ENCODE measurements around the gene GLIS1.

GLIS1 gene

GRCh38 chr1:53567450-53567849, 171.5 kb downstream of the GLIS1 start:
- Histone ChIP-seq H3K4me1 (ENCODE audit: control insufficient read depth, insufficient read depth, low read length) (peaks cover 2% of the 10 kb centered on the region), H3K4me3 (ENCODE audit: insufficient read depth, low read depth, low read length) (no peak overlapping the region), H3K27ac (ENCODE audit: insufficient read depth, low read depth, low read length, poor library complexity, severe bottlenecking) (no peak overlapping the region), H3K36me3 (ENCODE audit: control insufficient read depth, insufficient read depth, low read length) (no peaks in the 10 kb centered on the region), H3K9me3 (ENCODE audit: control insufficient read depth, low read length) (no peaks in the 10 kb centered on the region), H3K27me3 (ENCODE audit: control insufficient read depth, insufficient read depth, low read length, poor library complexity, severe bottlenecking) (no peaks in the 10 kb centered on the region)
- 83 to 87% methylated on average over 3 of the region's 3 CpGs for WGBS, 2 experiments

DNA sequence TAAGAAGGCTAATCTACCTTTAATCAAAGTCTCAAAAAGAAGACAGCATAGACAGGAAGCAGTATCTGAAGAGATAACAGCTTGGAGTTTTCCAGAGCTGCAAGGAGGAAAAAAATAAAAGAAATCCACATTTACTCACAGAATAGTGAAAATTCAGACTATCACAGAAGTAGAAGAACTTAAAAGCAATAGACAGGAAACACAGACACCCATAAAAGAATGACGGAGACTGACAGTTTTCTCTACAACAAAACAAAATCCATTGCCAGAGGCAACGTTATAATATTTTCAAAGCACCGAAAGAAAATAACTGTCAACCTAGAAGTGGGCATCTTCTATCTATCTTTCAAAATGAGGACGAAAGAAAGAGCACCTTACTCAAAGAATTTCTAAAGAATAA, 175.4 kb downstream of the GLIS1 start:
- Histone ChIP-seq H3K9me3 (ENCODE audit: control insufficient read depth, low read length) (no peaks in the 10 kb centered on the region), H3K4me1 (ENCODE audit: control insufficient read depth, insufficient read depth, low read length) (peaks cover 9% of the 10 kb centered on the region)
- WGBS, 2 experiments = 85 to 87% methylated on average over 4 of the region's 4 CpGs

DNA sequence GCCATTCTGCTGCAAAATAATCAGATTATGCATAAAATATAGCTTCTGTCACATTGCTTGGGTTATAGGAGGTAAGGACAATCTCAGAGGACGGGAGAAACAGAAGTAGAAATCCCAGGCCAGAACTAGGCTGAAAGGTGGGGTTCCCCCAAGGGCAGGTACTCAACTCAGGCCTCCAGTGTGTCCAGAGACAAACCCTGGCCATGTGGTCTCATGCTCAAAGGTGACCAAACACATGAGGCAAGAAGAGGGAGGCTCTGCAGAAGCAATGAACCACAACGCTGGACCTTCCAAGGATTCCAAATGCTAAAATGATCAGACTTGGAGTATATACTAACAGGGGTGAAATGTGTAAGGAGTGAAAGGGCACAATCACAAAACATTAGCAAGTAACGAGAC, 176.0 kb downstream of the GLIS1 start:
- Histone ChIP-seq H3K9me3 (ENCODE audit: control insufficient read depth, low read length) (no peaks in the 10 kb centered on the region), H3K4me1 (ENCODE audit: control insufficient read depth, insufficient read depth, low read length) (peaks cover 9% of the 10 kb centered on the region), H3K36me3 (ENCODE audit: control insufficient read depth, insufficient read depth, low read length) (no peaks in the 10 kb centered on the region), H3K27me3 (ENCODE audit: control insufficient read depth, insufficient read depth, low read length, poor library complexity, severe bottlenecking) (no peaks in the 10 kb centered on the region), H3K27ac (ENCODE audit: insufficient read depth, low read depth, low read length, poor library complexity, severe bottlenecking) (no peak overlapping the region), H3K4me3 (ENCODE audit: insufficient read depth, low read depth, low read length) (no peak overlapping the region)
- 90 to 97% methylated on average over 2 to 3 of the region's 3 CpGs for WGBS, 2 experiments

More for the DNA sequence above, 175.4 kb downstream of the GLIS1 start:
- Histone ChIP-seq H3K4me3 (ENCODE audit: insufficient read depth, low read depth, low read length) (no peak overlapping the region), H3K27me3 (ENCODE audit: control insufficient read depth, insufficient read depth, low read length, poor library complexity, severe bottlenecking) (no peaks in the 10 kb centered on the region), H3K27ac (ENCODE audit: insufficient read depth, low read depth, low read length, poor library complexity, severe bottlenecking) (no peak overlapping the region), H3K36me3 (ENCODE audit: control insufficient read depth, insufficient read depth, low read length) (no peaks in the 10 kb centered on the region)

DNA sequence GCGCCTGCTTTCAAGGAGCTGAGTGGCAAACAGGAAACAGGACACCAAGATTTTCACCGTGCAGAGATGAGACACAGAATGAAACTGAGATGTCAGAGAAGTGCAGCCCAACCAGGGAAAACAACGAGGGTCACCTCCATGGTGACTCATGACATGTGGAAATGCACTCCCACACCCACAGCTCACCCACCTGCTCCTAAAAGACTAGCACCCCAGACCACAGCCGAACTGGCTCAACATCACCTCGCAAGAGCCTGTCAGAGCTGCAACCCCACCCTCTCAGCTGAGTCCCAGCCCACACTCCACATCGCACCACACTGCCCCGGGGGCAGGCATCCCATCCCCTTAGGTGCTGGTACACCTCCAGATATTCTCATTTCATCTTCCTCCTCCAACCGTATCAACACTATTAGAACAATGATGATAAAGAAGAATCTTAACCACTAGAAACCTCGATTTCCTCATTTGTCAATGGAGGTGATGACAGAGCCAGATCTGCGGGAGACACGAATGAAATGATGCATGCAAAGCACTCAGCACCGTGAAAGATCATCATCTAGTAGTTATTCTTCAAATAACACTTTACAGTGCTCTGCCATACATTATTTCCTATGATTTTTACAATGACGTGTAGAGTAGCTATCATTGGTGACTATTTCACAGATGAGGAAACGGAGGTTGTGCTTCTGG, 176.5 kb downstream of the GLIS1 start:
- H3K4me3 ChIP-seq (ENCODE audit: insufficient read depth, low read depth, low read length) = no peak overlapping the region
- no peaks in the 10 kb centered on the region for H3K27me3 ChIP-seq (ENCODE audit: control insufficient read depth, insufficient read depth, low read length, poor library complexity, severe bottlenecking)
- H3K27ac ChIP-seq (ENCODE audit: insufficient read depth, low read depth, low read length, poor library complexity, severe bottlenecking) = no peak overlapping the region
- no peaks in the 10 kb centered on the region for H3K36me3 ChIP-seq (ENCODE audit: control insufficient read depth, insufficient read depth, low read length)
- H3K9me3 ChIP-seq (ENCODE audit: control insufficient read depth, low read length) = no peaks in the 10 kb centered on the region
- H3K4me1 ChIP-seq (ENCODE audit: control insufficient read depth, insufficient read depth, low read length) = peaks cover 9% of the 10 kb centered on the region
- WGBS, 2 experiments = 95% methylated on average over 14 of the region's 14 CpGs

DNA sequence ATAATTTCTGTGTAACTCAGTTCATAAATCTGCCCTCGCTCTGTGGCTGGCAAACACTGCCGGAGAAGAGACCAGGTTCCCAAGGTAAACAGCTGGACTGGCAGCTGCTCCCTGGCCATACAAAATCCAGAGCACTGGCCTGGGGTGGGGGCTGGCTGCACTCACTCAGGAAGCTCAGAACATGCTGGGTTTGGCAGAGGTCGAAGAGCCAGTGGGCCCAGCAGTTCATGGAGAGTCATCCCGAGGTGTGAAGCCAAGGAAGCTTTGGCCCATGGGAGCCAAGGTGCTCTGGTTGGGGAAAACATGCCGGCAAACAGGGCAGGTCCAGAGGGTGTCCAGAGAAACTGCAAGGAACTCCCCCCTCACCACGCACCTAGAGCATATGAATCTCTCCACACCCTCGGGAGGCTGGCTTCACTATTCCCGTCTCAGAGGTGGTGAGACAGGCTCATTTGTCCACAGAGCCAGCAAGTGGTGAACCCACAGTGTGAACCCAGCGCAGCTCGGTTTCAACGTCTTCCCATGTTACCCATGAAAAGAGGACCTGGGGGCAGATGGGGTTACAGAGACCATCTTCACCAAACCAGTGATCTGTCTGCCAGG, 177.4 kb downstream of the GLIS1 start:
- 93 to 96% methylated on average over 11 of the region's 11 CpGs for WGBS, 2 experiments
- no peaks in the 10 kb centered on the region for H3K27me3 ChIP-seq (ENCODE audit: control insufficient read depth, insufficient read depth, low read length, poor library complexity, severe bottlenecking)
- H3K36me3 ChIP-seq (ENCODE audit: control insufficient read depth, insufficient read depth, low read length) = no peaks in the 10 kb centered on the region
- no peak overlapping the region for H3K4me3 ChIP-seq (ENCODE audit: insufficient read depth, low read depth, low read length)
- H3K27ac ChIP-seq (ENCODE audit: insufficient read depth, low read depth, low read length, poor library complexity, severe bottlenecking) = no peak overlapping the region
- peaks cover 9% of the 10 kb centered on the region for H3K4me1 ChIP-seq (ENCODE audit: control insufficient read depth, insufficient read depth, low read length)
- no peaks in the 10 kb centered on the region for H3K9me3 ChIP-seq (ENCODE audit: control insufficient read depth, low read length)

- Histone ChIP-seq H3K9me3 (ENCODE audit: control insufficient read depth, low read length) (no peaks in the 10 kb centered on the region), H3K4me3 (ENCODE audit: insufficient read depth, low read depth, low read length) (no peak overlapping the region), H3K27ac (ENCODE audit: insufficient read depth, low read depth, low read length, poor library complexity, severe bottlenecking) (no peak overlapping the region), H3K27me3 (ENCODE audit: control insufficient read depth, insufficient read depth, low read length, poor library complexity, severe bottlenecking) (no peaks in the 10 kb centered on the region), H3K4me1 (ENCODE audit: control insufficient read depth, insufficient read depth, low read length) (peaks cover 9% of the 10 kb centered on the region), H3K36me3 (ENCODE audit: control insufficient read depth, insufficient read depth, low read length) (no peaks in the 10 kb centered on the region)
- 94% methylated on average over 15 of the region's 15 CpGs for WGBS, 2 experiments
These were observed 178.1 kb downstream of the GLIS1 start for GRCh38 chr1:53560581-53561502.

DNA sequence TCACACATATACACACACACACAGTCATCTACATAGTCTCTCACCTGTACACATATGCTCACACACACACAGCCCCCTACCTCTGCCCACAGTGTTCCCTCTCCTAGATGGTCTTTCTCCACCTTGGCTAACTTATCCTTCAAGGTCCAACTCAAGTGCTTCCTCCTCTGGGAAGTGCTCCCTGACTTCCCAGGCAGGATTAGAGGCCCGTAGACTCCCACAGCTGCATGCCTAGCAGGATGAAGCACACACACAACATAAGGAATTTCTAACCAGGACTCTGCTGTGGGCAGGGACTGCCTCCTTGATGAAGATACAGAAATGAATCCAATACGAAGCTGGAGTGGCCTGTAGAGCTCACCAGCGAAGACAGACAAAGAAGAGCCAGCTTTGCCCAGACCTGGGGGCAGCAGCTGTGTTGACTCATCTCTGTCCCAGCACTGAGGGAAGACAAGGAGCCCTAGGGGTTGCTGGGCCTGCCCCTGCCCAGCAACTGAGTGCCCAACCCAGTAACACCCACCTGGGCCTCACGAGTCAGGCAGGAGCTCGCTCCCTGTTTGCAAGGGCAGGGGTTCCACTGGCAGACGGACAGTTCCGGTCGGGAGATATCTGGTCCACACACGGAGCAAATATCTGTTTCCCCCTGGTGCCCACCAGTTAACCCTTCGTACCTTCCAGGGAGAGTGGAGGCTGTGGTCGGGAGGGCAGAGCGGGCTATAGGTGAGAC, 178.9 kb downstream of the GLIS1 start:
- H3K36me3 ChIP-seq (ENCODE audit: control insufficient read depth, insufficient read depth, low read length) = no peaks in the 10 kb centered on the region
- no peaks in the 10 kb centered on the region for H3K9me3 ChIP-seq (ENCODE audit: control insufficient read depth, low read length)
- no peak overlapping the region for H3K4me3 ChIP-seq (ENCODE audit: insufficient read depth, low read depth, low read length)
- no peaks in the 10 kb centered on the region for H3K27me3 ChIP-seq (ENCODE audit: control insufficient read depth, insufficient read depth, low read length, poor library complexity, severe bottlenecking)
- WGBS, 2 experiments = 92% methylated on average over 12 of the region's 12 CpGs
- H3K27ac ChIP-seq (ENCODE audit: insufficient read depth, low read depth, low read length, poor library complexity, severe bottlenecking) = no peak overlapping the region
- H3K4me1 ChIP-seq (ENCODE audit: control insufficient read depth, insufficient read depth, low read length) = peaks cover 9% of the 10 kb centered on the region

GRCh38 chr1:53559391-53559815, 179.6 kb downstream of the GLIS1 start:
- Histone ChIP-seq H3K4me1 (ENCODE audit: control insufficient read depth, insufficient read depth, low read length) (peaks cover 9% of the 10 kb centered on the region), H3K27me3 (ENCODE audit: control insufficient read depth, insufficient read depth, low read length, poor library complexity, severe bottlenecking) (no peaks in the 10 kb centered on the region), H3K36me3 (ENCODE audit: control insufficient read depth, insufficient read depth, low read length) (no peaks in the 10 kb centered on the region), H3K27ac (ENCODE audit: insufficient read depth, low read depth, low read length, poor library complexity, severe bottlenecking) (no peak overlapping the region), H3K9me3 (ENCODE audit: control insufficient read depth, low read length) (no peaks in the 10 kb centered on the region), H3K4me3 (ENCODE audit: insufficient read depth, low read depth, low read length) (no peak overlapping the region)
- 50 to 58% methylated on average over 13 of the region's 13 CpGs for WGBS, 2 experiments

- WGBS, 2 experiments = 84 to 88% methylated on average over 5 of the region's 5 CpGs
- no peak overlapping the region for H3K27ac ChIP-seq (ENCODE audit: insufficient read depth, low read depth, low read length, poor library complexity, severe bottlenecking)
- no peaks in the 10 kb centered on the region for H3K36me3 ChIP-seq (ENCODE audit: control insufficient read depth, insufficient read depth, low read length)
These were observed 180.1 kb downstream of the GLIS1 start for GRCh38 chr1:53558739-53559315.

More at GRCh38 chr1:53558739-53559315, 180.1 kb downstream of the GLIS1 start:
- Histone ChIP-seq H3K4me1 (ENCODE audit: control insufficient read depth, insufficient read depth, low read length) (peaks cover 9% of the 10 kb centered on the region), H3K9me3 (ENCODE audit: control insufficient read depth, low read length) (no peaks in the 10 kb centered on the region), H3K4me3 (ENCODE audit: insufficient read depth, low read depth, low read length) (no peak overlapping the region), H3K27me3 (ENCODE audit: control insufficient read depth, insufficient read depth, low read length, poor library complexity, severe bottlenecking) (no peaks in the 10 kb centered on the region)
